Testis (tissue), 2 donors: Measurements from ENCODE around the gene CHRNA9.

Experiments used
- POLR2A ChIP-seq: fragments of 450-650 bp; IDR thresholded peaks from one replicate; pipeline ENCODE4 v1.6.1; 2017; ENCODE audit warnings: antibody characterized with exemption, mild to moderate bottlenecking, moderate library complexity
- TF ChIP-seq, protein P1 (sequence below), 3 experiments: fragments of 450-650 bp in 2 of 3; fragments of 200-600 bp in 1 of 3; sonication (generic) in 1 of 3; IDR thresholded peaks; one replicate each; pipeline ENCODE4 v1.5.1; 2016 to 2019; ENCODE audit warnings: antibody characterized with exemption in 3 of 3, mild to moderate bottlenecking in 2 of 3, moderate library complexity in 1 of 3

DNA sequence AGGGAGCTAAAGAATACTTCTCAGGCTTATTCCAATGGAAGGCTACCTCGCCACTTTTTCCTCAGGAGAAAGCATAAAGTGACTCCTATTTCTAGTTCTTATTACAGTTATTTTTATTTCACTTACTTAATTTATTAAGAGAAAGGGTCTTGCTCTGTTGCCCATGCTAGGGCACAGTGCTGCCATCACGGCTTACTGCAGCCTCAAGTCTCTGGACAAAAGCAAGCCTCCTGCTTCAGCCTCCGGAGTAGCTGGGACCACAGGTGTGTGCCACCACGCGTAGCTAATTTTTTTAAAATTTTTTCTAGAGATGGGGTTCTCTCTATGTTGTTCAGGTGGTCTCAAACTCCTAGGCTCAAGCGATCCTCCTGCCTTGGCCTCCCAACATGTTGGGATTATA is 36.0 kb upstream of the CHRNA9 start:
- TF ChIP-seq, protein P1, sequence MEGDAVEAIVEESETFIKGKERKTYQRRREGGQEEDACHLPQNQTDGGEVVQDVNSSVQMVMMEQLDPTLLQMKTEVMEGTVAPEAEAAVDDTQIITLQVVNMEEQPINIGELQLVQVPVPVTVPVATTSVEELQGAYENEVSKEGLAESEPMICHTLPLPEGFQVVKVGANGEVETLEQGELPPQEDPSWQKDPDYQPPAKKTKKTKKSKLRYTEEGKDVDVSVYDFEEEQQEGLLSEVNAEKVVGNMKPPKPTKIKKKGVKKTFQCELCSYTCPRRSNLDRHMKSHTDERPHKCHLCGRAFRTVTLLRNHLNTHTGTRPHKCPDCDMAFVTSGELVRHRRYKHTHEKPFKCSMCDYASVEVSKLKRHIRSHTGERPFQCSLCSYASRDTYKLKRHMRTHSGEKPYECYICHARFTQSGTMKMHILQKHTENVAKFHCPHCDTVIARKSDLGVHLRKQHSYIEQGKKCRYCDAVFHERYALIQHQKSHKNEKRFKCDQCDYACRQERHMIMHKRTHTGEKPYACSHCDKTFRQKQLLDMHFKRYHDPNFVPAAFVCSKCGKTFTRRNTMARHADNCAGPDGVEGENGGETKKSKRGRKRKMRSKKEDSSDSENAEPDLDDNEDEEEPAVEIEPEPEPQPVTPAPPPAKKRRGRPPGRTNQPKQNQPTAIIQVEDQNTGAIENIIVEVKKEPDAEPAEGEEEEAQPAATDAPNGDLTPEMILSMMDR (IDR thresholded peaks at IDR 0.05): no peak
- no peak for TF ChIP-seq POLR2A
